Endothelial cell of umbilical vein (primary cell): ENCODE results near the gene TCF21. TPM values are rescaled to one million over a fixed set of nuclear protein-coding genes. Genes with fewer than 3 reads are reported as not detected.

Source experiments
- BruUV-seq: library from RNA; stranded (reverse); fragments of 400-500 nt; replicated peaks from 2 replicates; lab custom pipeline; 2021; lab: Mats Ljungman, UMichigan
- CTCF ChIA-PET: fragments of 300-600, 350-600 bp; sonication (Branson Sonifier 250); formaldehyde crosslinking; loops from one replicate; lab custom pipeline; 2021; ENCODE audit warnings: antibody characterized with exemption, inconsistent platforms; lab: Charles Lee
- POLR2A ChIA-PET: fragments of 300-600, 350-600 bp; sonication (Branson Sonifier 250); formaldehyde crosslinking; loops from one replicate; lab custom pipeline; 2021; ENCODE audit warnings: antibody characterized with exemption, inconsistent platforms; lab: Charles Lee
- DNase-seq: peaks from one replicate; pipeline ENCODE4 v3.0.0-alpha.2; 2011; ENCODE audit warnings: low read depth, low spot score
- FAIRE-seq: peaks from 2 replicates; lab custom pipeline; 2011; peaks lifted over from hg19 to GRCh38; lab: Jason Lieb, UNC
- H2AFZ ChIP-seq: 2 replicates; pipeline ENCODE4 v1.6.0; 2012; ENCODE audit warnings: low read depth, low read length, control low read depth, inconsistent platforms
- H3K27ac ChIP-seq: 2 replicates; pipeline ENCODE4 v1.5.1; 2011; ENCODE audit warnings: low read depth, mild to moderate bottlenecking, control low read depth, low read length, moderate library complexity; ENCODE audit not compliant: insufficient read depth
- H3K27me3 ChIP-seq, 2 experiments: 2 replicates each; pipeline versions ENCODE4 v1.6.0 to v1.6.1; 2011; ENCODE audit warnings: low read length in 2 of 2, mixed read lengths in 1 of 2; ENCODE audit not compliant: control insufficient read depth in 2 of 2, insufficient read depth in 2 of 2
- H3K36me3 ChIP-seq, 2 experiments: 2 replicates in 1 of 2; 3 replicates in 1 of 2; pipeline ENCODE4 v1.5.1; 2011; ENCODE audit warnings: low read length in 2 of 2, mild to moderate bottlenecking in 1 of 2, moderate library complexity in 1 of 2; ENCODE audit not compliant: control insufficient read depth in 2 of 2, insufficient read depth in 2 of 2; ENCODE audit errors: extremely low read depth in 1 of 2
- H3K4me1 ChIP-seq: 3 replicates; pipeline ENCODE4 v1.5.1; 2011; ENCODE audit warnings: mild to moderate bottlenecking, low read length; ENCODE audit not compliant: control insufficient read depth, insufficient read depth; ENCODE audit errors: extremely low read depth
- H3K4me2 ChIP-seq: 2 replicates; pipeline ENCODE4 v1.6.1; 2011; ENCODE audit warnings: low read length, control low read depth, mixed read lengths; ENCODE audit not compliant: insufficient read depth
- H3K4me3 ChIP-seq, 3 experiments: fragments of 200-600 bp in 1 of 3; sonication (generic), shearing (Covaris generic) in 1 of 3; replicated peaks in 1 of 3; 2 replicates each; pipeline ENCODE4 v1.5.1; 2011 to 2016; ENCODE audit warnings: control low read depth in 3 of 3, low read length in 3 of 3, mild to moderate bottlenecking in 2 of 3, inconsistent platforms in 1 of 3, low read depth in 1 of 3, moderate library complexity in 1 of 3; ENCODE audit not compliant: insufficient read depth in 1 of 3
- H3K79me2 ChIP-seq: 2 replicates; pipeline ENCODE4 v1.6.0; 2012; ENCODE audit warnings: low read length, inconsistent platforms; ENCODE audit not compliant: control insufficient read depth, insufficient read depth
- H3K9ac ChIP-seq: replicated peaks from 2 replicates; pipeline ENCODE3; 2011; ENCODE audit warnings: low read length, control low read depth; ENCODE audit not compliant: insufficient read depth; ENCODE audit errors: extremely low read depth
- H3K9me1 ChIP-seq: replicated peaks from 3 replicates; pipeline ENCODE4 v1.6.0; 2011; ENCODE audit warnings: mild to moderate bottlenecking, low read length; ENCODE audit not compliant: control insufficient read depth, insufficient read depth; ENCODE audit errors: extremely low read depth
- H3K9me3 ChIP-seq: replicated peaks from 2 replicates; pipeline ENCODE4 v1.5.1; 2012; ENCODE audit warnings: low read length, inconsistent platforms; ENCODE audit not compliant: control insufficient read depth, insufficient read depth
- H4K20me1 ChIP-seq: replicated peaks from 2 replicates; pipeline ENCODE3; 2011; ENCODE audit warnings: mild to moderate bottlenecking, low read length; ENCODE audit not compliant: control insufficient read depth, insufficient read depth; ENCODE audit errors: extremely low read depth
- CTCF ChIP-seq, 2 donors: IDR thresholded peaks; 1 replicate in 1 of 2; 2 replicates in 1 of 2; pipeline ENCODE4 v1.5.1; 2011; ENCODE audit warnings: low read length in 2 of 2, mild to moderate bottlenecking in 2 of 2, moderate library complexity in 2 of 2, control low read depth in 1 of 2, inconsistent platforms in 1 of 2, low read depth in 1 of 2; ENCODE audit not compliant: insufficient read depth in 1 of 2; ENCODE audit errors: extremely low read depth in 1 of 2
- EZH2 ChIP-seq: IDR thresholded peaks from 2 replicates; pipeline ENCODE4 v1.6.1; 2012; ENCODE audit warnings: borderline replicate concordance, low read depth, mild to moderate bottlenecking, moderate library complexity, low read length, inconsistent platforms; ENCODE audit not compliant: severe bottlenecking
- FOS ChIP-seq: IDR thresholded peaks from 2 replicates; pipeline ENCODE4 v1.6.1; 2011; ENCODE audit warnings: mild to moderate bottlenecking, low read length, moderate library complexity, borderline replicate concordance; ENCODE audit not compliant: insufficient read depth
- JUN ChIP-seq: IDR thresholded peaks from 2 replicates; pipeline ENCODE4 v1.6.1; 2011; ENCODE audit warnings: borderline replicate concordance, low read depth; ENCODE audit not compliant: insufficient read length, insufficient read depth
- MAX ChIP-seq: IDR thresholded peaks from 2 replicates; pipeline ENCODE4 v1.6.1; 2011; ENCODE audit not compliant: insufficient read depth, insufficient read length
- MYC ChIP-seq: IDR thresholded peaks from one replicate; pipeline ENCODE4 v1.6.1; 2011; ENCODE audit warnings: mild to moderate bottlenecking, low read depth, low read length
- POLR2A ChIP-seq: IDR thresholded peaks from 2 replicates; pipeline ENCODE4 v1.6.1; 2012; ENCODE audit warnings: low read depth, mild to moderate bottlenecking, control low read depth, low read length
- POLR2AphosphoS5 ChIP-seq: IDR thresholded peaks from 2 replicates; pipeline ENCODE4 v1.6.1; 2012; ENCODE audit warnings: low read depth, mild to moderate bottlenecking, control low read depth, low read length, moderate library complexity; ENCODE audit not compliant: insufficient read depth
- dilution Hi-C: fragments of 300-500 bp; cut with MboI; formaldehyde crosslinking; loops from one replicate; pipeline ENCODE4 v1.15.0; 2019; ENCODE audit warnings: low sequenced_read_pairs; ENCODE audit not compliant: extremely low pct_ligation_motif_present
- intact Hi-C: fragments of 100-400 bp; cut with micrococcal nuclease; formaldehyde crosslinking; loops from one replicate; pipeline ENCODE4 v1.10.0; 2022
- polyA plus RNA-seq, 4 experiments: library from polyadenylated mRNA; depleted of rRNA in 3 of 4; stranded (reverse) in 3 of 4; unstranded in 1 of 4; fragments of >200 nt; gene quantifications; 2 replicates each; pipeline versions ENCODE4 v1.2.1 to v1.2.3, GENCODE V29; 2011 to 2012; ENCODE audit warnings: missing spikeins in 1 of 4
- total RNA-seq: library from RNA; stranded (reverse); gene quantifications from 2 replicates; pipeline ENCODE4 v1.2.3, GENCODE V29; 2021

The TCF21 gene
- total and polyA plus RNA-seq, 2 donors (not counting 3 experiments of a cell fraction or from before 2014, with no cell fraction given) = not detected

GRCh38 chr6:133873538-133873937 is 15.4 kb upstream of the TCF21 start:
- POLR2A ChIA-PET = no interaction called here
- FAIRE-seq (no peak), DNase-seq (no peak)
- CTCF ChIA-PET = no interaction called here
- Histone ChIP-seq H3K9ac (no peak overlapping the region), H3K27ac (no peak overlapping the region), H3K4me1 (no peaks in the 10 kb centered on the region), H3K4me2 (no peak overlapping the region), H3K36me3 (no peaks in the 10 kb centered on the region), H3K9me1 (no peaks in the 10 kb centered on the region), H2AFZ (no peak overlapping the region), H3K79me2 (no peaks in the 10 kb centered on the region), H3K4me3 (no peak overlapping the region), H3K27me3 (peaks cover 5 to 12% of the 10 kb centered on the region in 2 experiments), H4K20me1 (no peaks in the 10 kb centered on the region), H3K9me3 (no peaks in the 10 kb centered on the region)
- TF ChIP-seq JUN = no peak
- no peak for TF ChIP-seq FOS
- no peak for TF ChIP-seq POLR2A
- no peak for TF ChIP-seq CTCF (IDR thresholded peaks at IDR 0.05; ENCODE audit: extremely low read depth in 1 of 2, insufficient read depth in 1 of 2, low read depth in 1 of 2, low read length in 2 of 2)
- TF ChIP-seq MAX = no peak
- no peak for TF ChIP-seq MYC
- no peak for TF ChIP-seq POLR2AphosphoS5
- dilution Hi-C loops = no loop called here
- no TSS peak for BruUV-seq
- intact Hi-C loops = no loop called here

- H2AFZ ChIP-seq = no peak overlapping the region
- CTCF ChIA-PET = interaction anchor here (0.7 kb wide), 1 partner anchor 14 kb away, joined by 3 read pairs; no protein-coding TSS in a partner anchor
- no peaks in the 10 kb centered on the region for H3K79me2 ChIP-seq
- H4K20me1 ChIP-seq = no peaks in the 10 kb centered on the region
- no peak overlapping the region for H3K27ac ChIP-seq
- no peaks in the 10 kb centered on the region for H3K36me3 ChIP-seq
- POLR2A ChIA-PET = no interaction called here
- no peak overlapping the region for H3K4me2 ChIP-seq
- H3K9me1 ChIP-seq = no peaks in the 10 kb centered on the region
- H3K27me3 ChIP-seq = peaks cover 7 to 20% of the 10 kb centered on the region in 2 experiments
- H3K9ac ChIP-seq = no peak overlapping the region
- FAIRE-seq (no peak), DNase-seq (no peak)
- intact Hi-C loops (no loop called here), dilution Hi-C loops (no loop called here)
- no peaks in the 10 kb centered on the region for H3K9me3 ChIP-seq
- no TSS peak for BruUV-seq
- no peaks in the 10 kb centered on the region for H3K4me1 ChIP-seq
- no peak for TF ChIP-seq MYC
- TF ChIP-seq JUN = no peak
- no peak for TF ChIP-seq MAX
- TF ChIP-seq EZH2 = no peak
- no peak overlapping the region for H3K4me3 ChIP-seq
Measured at GRCh38 chr6:133877116-133877515, 11.8 kb upstream of the TCF21 start.
